Bladder microvascular endothelial cell (primary cell): ENCODE measurements around the gene GSTO1. TPM values are rescaled to one million over a fixed set of nuclear protein-coding genes. Genes with fewer than 3 reads are reported as not detected.

ENCODE experiments used
- total RNA-seq: library from RNA; depleted of rRNA; stranded (reverse); fragments of >200 nt; gene quantifications from 2 replicates; pipeline ENCODE4 v1.2.3, GENCODE V29; 2014

The GSTO1 gene
- total RNA-seq = 101 and 151 TPM in 2 replicates

GRCh38 chr10:104254493-104255310, at the start of gene GSTO1:
GSTO1 (plus strand) TSS chr10:104254892; CDS start chr10:104254929, 37 bp downstream.

DNA sequence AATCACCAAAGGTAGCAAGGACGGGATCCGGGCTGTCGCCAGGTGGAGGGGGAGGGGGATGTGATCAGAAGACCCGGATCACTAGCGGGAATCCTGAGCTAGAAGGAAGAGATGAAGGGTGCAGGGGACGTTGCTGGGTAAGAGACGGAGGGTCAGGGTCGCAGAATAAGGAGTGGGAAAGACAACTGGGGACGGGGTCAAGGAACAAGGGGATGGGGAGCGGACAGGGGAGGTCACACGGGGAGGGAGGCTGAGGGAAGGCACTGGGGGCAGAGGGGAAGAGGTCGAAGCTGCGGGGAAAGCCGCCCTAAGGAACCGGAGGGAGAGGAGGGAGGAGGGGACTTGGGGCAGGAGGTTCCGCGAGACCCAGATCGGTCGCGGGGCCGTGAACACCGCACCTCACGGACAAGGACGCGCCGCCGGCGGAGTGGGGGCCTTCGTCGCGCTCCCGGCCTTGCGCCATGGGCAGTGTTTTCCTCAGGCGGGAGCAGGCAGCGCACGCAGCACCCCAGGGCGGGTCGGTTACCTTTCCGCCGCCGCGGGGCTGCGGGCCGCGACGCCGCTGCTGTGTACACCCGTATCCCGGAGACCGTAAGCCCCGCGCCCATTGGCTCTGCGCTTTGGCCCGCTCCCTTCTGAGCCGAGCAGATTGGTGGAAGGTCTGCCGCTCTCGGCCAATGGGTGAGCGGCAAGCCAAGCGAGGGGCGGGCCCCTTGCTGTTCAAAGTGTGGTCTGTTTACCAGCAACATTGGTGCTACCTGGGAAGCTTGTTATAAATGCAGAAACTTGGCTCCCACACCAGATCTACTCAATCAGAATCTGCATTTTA, 22.7 kb upstream of the GSTO1 start, which contains the start of gene CFAP43:
CFAP43 (minus strand) TSS at position 581 of the 829 bp plus-strand sequence; CDS start at position 463, 118 bp downstream.

GRCh38 chr10:104268713-104269645, 14.3 kb downstream of the GSTO1 start, which contains the start of gene GSTO2:
GSTO2 (plus strand) TSS chr10:104269184; CDS start chr10:104274916, 5,732 bp downstream.

Other genes with a start within 250 kb of the GSTO1 start
- 0.49 and 0.88 TPM in 2 replicates for gene COL17A1, start 169.0 kb upstream of the GSTO1 start, total RNA-seq
- 5.0 and 6.0 TPM in 2 replicates for gene SFR1, start 132.7 kb upstream of the GSTO1 start, total RNA-seq
- gene CFAP43, start 22.5 kb upstream of the GSTO1 start, total RNA-seq = under 0.01 TPM in 1 of 2 replicates, not detected in the other
- 0.31 and 0.32 TPM in 2 replicates for gene GSTO2, start 14.3 kb downstream of the GSTO1 start, total RNA-seq
- gene ITPRIP, start 83.6 kb downstream of the GSTO1 start, total RNA-seq = 10.8 and 26.9 TPM in 2 replicates
- 0.65 and 0.69 TPM in 2 replicates for gene CFAP58, start 98.9 kb downstream of the GSTO1 start, total RNA-seq